ENCODE measurements around the gene SYMPK.
"Not testable (repeated sequence)": the region's sequence is repeated elsewhere in the genome, so short reads cannot be mapped to it uniquely, and the experiment has no call there.

SYMPK gene

GRCh38 chr19:45801603-45802175, 61.3 kb downstream of the SYMPK start:
- Histone ChIP-seq H3K36me3 (ENCODE audit: control insufficient read depth in 2 of 2, insufficient read depth in 1 of 2, low read length in 2 of 2) (no peaks in the 10 kb centered on the region), H3K4me3 (ENCODE audit: low read depth, low read length) (no peak overlapping the region), H3K27ac (ENCODE audit: extremely low read depth, low read depth, low read length) (no peak overlapping the region), H3K9me3 (ENCODE audit: control insufficient read depth, insufficient read depth, low read depth, low read length) (no peaks in the 10 kb centered on the region), H3K4me1 (ENCODE audit: control insufficient read depth, insufficient read depth, low read length) (peaks cover 2% of the 10 kb centered on the region; the same call in 1 of the 2 replicates)
- ChIA-PET POLR2A (interaction anchor here (1.7 kb wide), 1 partner anchor 9 kb away, joined by 4 read pairs; no protein-coding TSS in a partner anchor), CTCF (interaction anchor here (0.6 to 8.7 kb wide), 6 partner anchors 9 to 347 kb away, joined by 3 to 80 read pairs (median 4); partner anchors contain the start of gene SIX5)
- peak; percentile 50; the same call in 1 of the 2 replicates for TF ChIP-seq KLF1 (tag by site-specific recombination; IDR thresholded peaks at IDR 0.05)
- TF ChIP-seq ZNF558 (tag by site-specific recombination; IDR thresholded peaks at IDR 0.05) = no peak
- peak; percentile 56; the same call in 1 of the 2 replicates for TF ChIP-seq ZNF544 (tag by site-specific recombination; IDR thresholded peaks at IDR 0.05)
- peak; percentile 44 for TF ChIP-seq YY2 (tag by site-specific recombination; IDR thresholded peaks at IDR 0.05)
- peak; percentile 69 for TF ChIP-seq ZSCAN4 (tag by site-specific recombination; IDR thresholded peaks at IDR 0.05)
- TF ChIP-seq ZNF362 (tag by site-specific recombination; IDR thresholded peaks at IDR 0.05) = no peak
- TF ChIP-seq ZNF112 (tag by site-specific recombination; IDR thresholded peaks at IDR 0.05) = peak; percentile 45; the same call in 1 of the 2 replicates
- TF ChIP-seq ZNF555 (tag by site-specific recombination; conservative IDR thresholded peaks at IDR 0.05) = no peak

GRCh38 chr19:45800070-45800553, 62.8 kb downstream of the SYMPK start:
- ChIA-PET CTCF (interaction anchor here (0.6 to 8.7 kb wide), 17 partner anchors 13 to 570 kb away, joined by 3 to 80 read pairs (median 4); partner anchors contain the start of genes SIX5 and SYMPK), POLR2A (interaction anchor here (0.5 to 2.0 kb wide), 5 partner anchors 15 to 108 kb away, joined by 3 to 37 read pairs (median 4); partner anchors contain the start of genes QPCTL, SIX5 and SNRPD2)
- H3K27ac ChIP-seq (ENCODE audit: extremely low read depth, low read depth, low read length) = no peak overlapping the region
- H3K4me1 ChIP-seq (ENCODE audit: control insufficient read depth, insufficient read depth, low read length) = peaks cover 2% of the 10 kb centered on the region; the same call in 1 of the 2 replicates
- H3K4me3 ChIP-seq (ENCODE audit: low read depth, low read length) = no peak overlapping the region
- no peaks in the 10 kb centered on the region for H3K36me3 ChIP-seq (ENCODE audit: control insufficient read depth in 2 of 2, insufficient read depth in 1 of 2, low read length in 2 of 2)
- TF ChIP-seq ZNF133 (tag by site-specific recombination; IDR thresholded peaks at IDR 0.05) (no peak), ZFP69B (tag by site-specific recombination; IDR thresholded peaks at IDR 0.05) (0 out of 2 replicates have a peak, but pooled peaks have one; percentile 56), ZNF600 (tag by site-specific recombination; IDR thresholded peaks at IDR 0.05) (peak; percentile 89), ZNF768 (tag by site-specific recombination; IDR thresholded peaks at IDR 0.05) (0 out of 2 replicates have a peak, but pooled peaks have one; percentile 31), ZFHX2 (tag by site-specific recombination; conservative IDR thresholded peaks at IDR 0.05) (peak; percentile 58), EGR2 (tag by site-specific recombination; IDR thresholded peaks at IDR 0.05; ENCODE audit: low read depth) (peak; percentile 62; the same call in 1 of the 2 replicates), ZIC2 (tag by site-specific recombination; IDR thresholded peaks at IDR 0.05) (no peak), ZFP41 (tag by site-specific recombination; IDR thresholded peaks at IDR 0.05; ENCODE audit: borderline replicate concordance) (no peak), ZXDB (tag by site-specific recombination; IDR thresholded peaks at IDR 0.05) (no peak), ZNF785 (tag by site-specific recombination; IDR thresholded peaks at IDR 0.05) (no peak)
- TF ChIP-seq, protein P1, sequence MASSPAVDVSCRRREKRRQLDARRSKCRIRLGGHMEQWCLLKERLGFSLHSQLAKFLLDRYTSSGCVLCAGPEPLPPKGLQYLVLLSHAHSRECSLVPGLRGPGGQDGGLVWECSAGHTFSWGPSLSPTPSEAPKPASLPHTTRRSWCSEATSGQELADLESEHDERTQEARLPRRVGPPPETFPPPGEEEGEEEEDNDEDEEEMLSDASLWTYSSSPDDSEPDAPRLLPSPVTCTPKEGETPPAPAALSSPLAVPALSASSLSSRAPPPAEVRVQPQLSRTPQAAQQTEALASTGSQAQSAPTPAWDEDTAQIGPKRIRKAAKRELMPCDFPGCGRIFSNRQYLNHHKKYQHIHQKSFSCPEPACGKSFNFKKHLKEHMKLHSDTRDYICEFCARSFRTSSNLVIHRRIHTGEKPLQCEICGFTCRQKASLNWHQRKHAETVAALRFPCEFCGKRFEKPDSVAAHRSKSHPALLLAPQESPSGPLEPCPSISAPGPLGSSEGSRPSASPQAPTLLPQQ (tag by site-specific recombination; IDR thresholded peaks at IDR 0.05) = peak; percentile 92
- TF ChIP-seq, protein P2, sequence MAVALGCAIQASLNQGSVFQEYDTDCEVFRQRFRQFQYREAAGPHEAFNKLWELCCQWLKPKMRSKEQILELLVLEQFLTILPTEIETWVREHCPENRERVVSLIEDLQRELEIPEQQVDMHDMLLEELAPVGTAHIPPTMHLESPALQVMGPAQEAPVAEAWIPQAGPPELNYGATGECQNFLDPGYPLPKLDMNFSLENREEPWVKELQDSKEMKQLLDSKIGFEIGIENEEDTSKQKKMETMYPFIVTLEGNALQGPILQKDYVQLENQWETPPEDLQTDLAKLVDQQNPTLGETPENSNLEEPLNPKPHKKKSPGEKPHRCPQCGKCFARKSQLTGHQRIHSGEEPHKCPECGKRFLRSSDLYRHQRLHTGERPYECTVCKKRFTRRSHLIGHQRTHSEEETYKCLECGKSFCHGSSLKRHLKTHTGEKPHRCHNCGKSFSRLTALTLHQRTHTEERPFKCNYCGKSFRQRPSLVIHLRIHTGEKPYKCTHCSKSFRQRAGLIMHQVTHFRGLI (tag by site-specific recombination; IDR thresholded peaks at IDR 0.05) = 0 out of 2 replicates have a peak, but pooled peaks have one; percentile 15
- no peaks in the 10 kb centered on the region for H3K9me3 ChIP-seq (ENCODE audit: control insufficient read depth, insufficient read depth, low read depth, low read length)

DNA sequence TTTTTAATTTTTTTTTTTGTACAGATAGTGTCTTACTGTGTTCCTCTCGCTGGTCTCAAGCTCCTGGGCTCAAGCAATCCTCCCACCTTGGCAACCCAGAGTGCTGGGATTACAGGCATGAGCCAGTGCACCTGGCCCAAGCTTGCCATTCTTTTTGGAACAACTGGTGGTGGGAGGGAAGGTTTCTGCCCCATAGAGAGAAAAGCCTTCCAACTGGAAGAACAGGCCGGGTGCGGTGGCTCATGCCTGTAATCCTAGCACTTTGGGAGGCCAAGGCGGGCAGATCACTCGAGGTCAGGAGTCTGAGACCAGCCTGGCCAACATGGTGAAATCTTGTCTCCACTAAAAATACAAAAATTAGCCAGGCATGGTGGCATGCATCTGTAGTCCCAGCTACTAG, 63.4 kb downstream of the SYMPK start:
- H3K9me3 ChIP-seq (ENCODE audit: control insufficient read depth, insufficient read depth, low read depth, low read length); H3K27ac ChIP-seq (ENCODE audit: extremely low read depth, low read depth, low read length); H3K36me3 ChIP-seq (ENCODE audit: control insufficient read depth in 2 of 2, insufficient read depth in 1 of 2, low read length in 2 of 2); H3K4me3 ChIP-seq (ENCODE audit: low read depth, low read length); H3K4me1 ChIP-seq (ENCODE audit: control insufficient read depth, insufficient read depth, low read length): not testable (repeated sequence)
- CTCF ChIA-PET = interaction anchor here (0.7 to 8.7 kb wide), 28 partner anchors 9 to 279 kb away, joined by 3 to 80 read pairs (median 4); partner anchors contain the start of genes QPCTL, SIX5, SNRPD2 and SYMPK
- POLR2A ChIA-PET = interaction anchor here (0.6 to 2.0 kb wide), 6 partner anchors 15 to 107 kb away, joined by 3 to 37 read pairs (median 4); partner anchors contain the start of genes DMPK, QPCTL, SIX5 and SNRPD2

All from HEK293 (cell line).